Common myeloid progenitor, CD34-positive (primary cell): Measurements from ENCODE around the gene CLN5.

ENCODE experiments used
- CTCF ChIA-PET: fragments of 350-600 bp; sonication (Branson Sonifier 250); formaldehyde crosslinking; loops from one replicate; lab custom pipeline; 2021; ENCODE audit warnings: antibody characterized with exemption; lab: Charles Lee
- POLR2A ChIA-PET: fragments of 350-600 bp; sonication (Branson Sonifier 250); formaldehyde crosslinking; loops from one replicate; lab custom pipeline; 2021; ENCODE audit warnings: antibody characterized with exemption; lab: Charles Lee
- DNase-seq, 3 donors: peaks; one replicate each; pipeline versions ENCODE4 v3.0.0 to v3.0.0-alpha.2; 2013
- H3K27ac ChIP-seq, 2 experiments: 1 replicate in 1 of 2; 2 replicates in 1 of 2; pipeline ENCODE4 v1.7.0; 2013; ENCODE audit warnings: inconsistent platforms in 2 of 2, low read length in 2 of 2, mild to moderate bottlenecking in 2 of 2, low read depth in 1 of 2, moderate library complexity in 1 of 2; ENCODE audit not compliant: severe bottlenecking in 2 of 2, insufficient read depth in 1 of 2, poor library complexity in 1 of 2
- H3K27me3 ChIP-seq, 5 experiments: replicated peaks in 2 of 5; 1 replicate in 3 of 5; 2 replicates in 2 of 5; pipeline versions ENCODE4 v1.6.1 to v1.7.0; 2013; ENCODE audit warnings: low read length in 4 of 5, mild to moderate bottlenecking in 2 of 5, moderate library complexity in 2 of 5, inconsistent platforms in 1 of 5; ENCODE audit not compliant: insufficient read depth in 5 of 5, control insufficient read depth in 4 of 5
- H3K36me3 ChIP-seq, 4 experiments: 1 replicate in 2 of 4; 2 replicates in 2 of 4; pipeline versions ENCODE4 v1.6.1 to v1.7.0; 2013; ENCODE audit warnings: low read length in 3 of 4, control low read depth in 1 of 4, mild to moderate bottlenecking in 1 of 4; ENCODE audit not compliant: control insufficient read depth in 4 of 4, insufficient read depth in 4 of 4
- H3K4me1 ChIP-seq, 4 experiments: 1 replicate in 3 of 4; 2 replicates in 1 of 4; pipeline versions ENCODE4 v1.6.1 to v1.7.1; 2013; ENCODE audit warnings: low read length in 3 of 4, mild to moderate bottlenecking in 3 of 4, control low read depth in 1 of 4, inconsistent platforms in 1 of 4, moderate library complexity in 1 of 4; ENCODE audit not compliant: control insufficient read depth in 4 of 4, insufficient read depth in 4 of 4; ENCODE audit errors: control extremely low read depth in 1 of 4
- H3K4me3 ChIP-seq, 7 experiments: 1 replicate in 4 of 7; 2 replicates in 3 of 7; pipeline versions ENCODE4 v1.5.1 to v1.7.0; 2013; ENCODE audit warnings: mild to moderate bottlenecking in 7 of 7, low read length in 6 of 7, moderate library complexity in 6 of 7, inconsistent platforms in 2 of 7, low read depth in 2 of 7, control low read depth in 1 of 7; ENCODE audit not compliant: insufficient read depth in 4 of 7, control insufficient read depth in 1 of 7; ENCODE audit errors: extremely low read depth in 1 of 7
- H3K9me3 ChIP-seq, 5 experiments: 1 replicate in 4 of 5; 2 replicates in 1 of 5; pipeline versions ENCODE4 v1.6.1 to v1.7.1; 2013; ENCODE audit warnings: low read length in 4 of 5, mild to moderate bottlenecking in 2 of 5, inconsistent platforms in 1 of 5, low read depth in 1 of 5, moderate library complexity in 1 of 5; ENCODE audit not compliant: control insufficient read depth in 4 of 5, insufficient read depth in 2 of 5; ENCODE audit errors: control extremely low read depth in 1 of 5
- WGBS: methylation state at CpG from one replicate; pipeline ENCODE4 v1.1.5; 2013; ENCODE audit not compliant: insufficient coverage; 5-methylcytosine and 5-hydroxymethylcytosine counted together

The CLN5 gene

GRCh38 chr13:76991432-76991795 is 467 bp upstream of the CLN5 start:
- POLR2A ChIA-PET, result interaction anchor here (0.7 to 1.7 kb wide), 3 partner anchors 11 to 105 kb away, joined by 3 to 6 read pairs (median 3); partner anchors contain the start of gene KCTD12
- H3K4me3 ChIP-seq, result peak overlapping the region; percentile 62 to 99 (median 91)
- 63% methylated on average over 12 of the region's 15 CpGs for WGBS

GRCh38 chr13:76992548-76993001 is 694 bp downstream of the CLN5 start:
- peak in 1 of 3 donors; percentile 19 for DNase-seq
- Histone ChIP-seq H3K27ac (peak overlapping the region; percentile 47 to 82), H3K27me3 (no peaks in the 10 kb centered on the region), H3K36me3 (peaks cover 2 to 18% (median 12%) of the 10 kb centered on the region in 4 experiments), H3K4me1 (peaks cover 0 to 25% (median 13%) of the 10 kb centered on the region in 4 experiments), H3K9me3 (no peaks in the 10 kb centered on the region), H3K4me3 (peak overlapping the region; percentile 62 to 99 (median 91))
- ChIA-PET POLR2A (interaction anchor here (1.1 to 1.7 kb wide), 2 partner anchors 12 to 33 kb away, joined by 4 to 6 read pairs; no protein-coding TSS in a partner anchor), CTCF (interaction anchor here (1.0 to 2.8 kb wide), 4 partner anchors 10 to 22 kb away, joined by 4 to 20 read pairs (median 6); no protein-coding TSS in a partner anchor)
- 1% methylated on average over 18 of the region's 20 CpGs for WGBS

More at GRCh38 chr13:76991432-76991795, 467 bp upstream of the CLN5 start:
- no peaks in the 10 kb centered on the region for H3K27me3 ChIP-seq
- H3K9me3 ChIP-seq, result no peaks in the 10 kb centered on the region
- DNase-seq, result peak; percentile 22 to 82 (median 75)
- H3K36me3 ChIP-seq, result peaks cover 2 to 12% (median 9%) of the 10 kb centered on the region in 4 experiments
- H3K27ac ChIP-seq, result peak overlapping the region in 1 of 2 experiments; percentile 82
- CTCF ChIA-PET, result interaction anchor here (1.2 to 4.5 kb wide), 4 partner anchors 10 to 23 kb away, joined by 5 to 41 read pairs (median 14); no protein-coding TSS in a partner anchor
- H3K4me1 ChIP-seq, result peaks cover 0 to 25% (median 13%) of the 10 kb centered on the region in 4 experiments

DNA sequence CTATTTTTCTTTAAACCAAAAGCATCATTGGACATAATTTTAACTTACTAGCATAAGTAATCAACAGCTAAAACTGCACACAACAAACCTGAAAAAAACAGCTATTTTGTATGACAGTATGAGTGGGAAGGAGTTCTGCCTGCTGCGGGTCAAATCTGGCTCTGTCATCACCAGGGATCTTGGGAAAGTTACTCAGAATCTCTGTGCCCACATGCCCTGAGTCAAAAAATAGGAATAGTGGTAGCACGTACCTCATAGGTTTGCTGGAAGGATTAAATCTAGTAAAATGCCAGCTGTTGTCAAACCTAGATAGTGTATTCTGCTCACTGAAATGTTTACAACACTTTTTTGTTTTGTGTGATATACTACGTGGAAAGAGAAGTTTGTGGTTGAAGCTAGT is 1.1 kb downstream of the CLN5 start:
- WGBS, result 50% methylated on average over 1 of the region's 3 CpGs
- peak overlapping the region; percentile 62 to 99 (median 91) for H3K4me3 ChIP-seq
- H3K9me3 ChIP-seq, result no peaks in the 10 kb centered on the region
- POLR2A ChIA-PET, result interaction anchor here (1.1 to 1.7 kb wide), 2 partner anchors 13 to 33 kb away, joined by 4 to 6 read pairs; no protein-coding TSS in a partner anchor
- no peaks in the 10 kb centered on the region for H3K27me3 ChIP-seq
- H3K4me1 ChIP-seq, result peaks cover 0 to 25% (median 13%) of the 10 kb centered on the region in 4 experiments
- H3K36me3 ChIP-seq, result peaks cover 3 to 18% (median 14%) of the 10 kb centered on the region in 4 experiments
- peak overlapping the region; percentile 47 to 82 for H3K27ac ChIP-seq
- CTCF ChIA-PET, result interaction anchor here (1.0 to 2.8 kb wide), 5 partner anchors 9 to 22 kb away, joined by 3 to 20 read pairs (median 4); no protein-coding TSS in a partner anchor
- DNase-seq, result no peak

- Histone ChIP-seq H3K9me3 (no peaks in the 10 kb centered on the region), H3K4me1 (peaks cover 0 to 25% (median 13%) of the 10 kb centered on the region in 4 experiments), H3K36me3 (peaks cover 6 to 21% (median 16%) of the 10 kb centered on the region in 4 experiments), H3K4me3 (peak overlapping the region in 2 of 7 experiments; percentile 91 to 99), H3K27me3 (no peaks in the 10 kb centered on the region), H3K27ac (no peak overlapping the region)
- CTCF ChIA-PET, result interaction anchor here (1.0 to 2.8 kb wide), 5 partner anchors 9 to 21 kb away, joined by 3 to 20 read pairs (median 4); no protein-coding TSS in a partner anchor
- no peak for DNase-seq
- POLR2A ChIA-PET, result interaction anchor here (1.1 kb wide), 1 partner anchor 13 kb away, joined by 4 read pairs; no protein-coding TSS in a partner anchor
- 100% methylated on average over 1 of the region's 5 CpGs for WGBS
These were observed 1.6 kb downstream of the CLN5 start for GRCh38 chr13:76993473-76993872.

DNA sequence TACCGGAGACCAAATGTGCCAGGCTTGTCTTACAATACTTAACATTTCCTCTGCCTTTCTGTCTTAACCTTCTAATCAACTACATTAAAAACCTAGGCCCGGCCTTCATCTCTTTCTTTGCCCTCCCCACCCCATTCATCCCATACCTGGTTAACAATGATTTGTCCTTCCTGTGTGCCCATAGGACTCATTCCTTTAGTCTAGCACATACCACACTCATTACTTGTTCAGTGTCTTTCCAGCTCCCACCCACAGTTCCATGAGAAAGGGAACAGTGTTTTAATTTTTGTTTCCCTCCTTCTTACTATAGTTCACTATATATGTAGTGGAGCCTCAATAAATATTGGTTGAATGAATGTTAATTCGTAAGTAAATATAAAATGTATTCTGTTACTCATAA is 2.4 kb downstream of the CLN5 start:
- Histone ChIP-seq H3K27ac (no peak overlapping the region), H3K4me3 (no peak overlapping the region)
- POLR2A ChIA-PET, result no interaction called here

GRCh38 chr13:77000475-77000874 is 8.6 kb downstream of the CLN5 start:
- WGBS, result 80% methylated on average over 1 of the region's 1 CpG
- Histone ChIP-seq H3K9me3 (no peaks in the 10 kb centered on the region), H3K36me3 (peaks cover 15 to 52% (median 37%) of the 10 kb centered on the region in 4 experiments), H3K27ac (no peak overlapping the region), H3K4me1 (peaks cover 3 to 26% (median 7%) of the 10 kb centered on the region in 4 experiments), H3K4me3 (no peak overlapping the region), H3K27me3 (no peaks in the 10 kb centered on the region)
- DNase-seq, result peak in 2 of 3 donors; percentile 27 to 47
- POLR2A ChIA-PET, result no interaction called here
- CTCF ChIA-PET, result interaction anchor here (0.8 to 2.7 kb wide), 7 partner anchors 8 to 331 kb away, joined by 3 to 10 read pairs (median 5); no protein-coding TSS in a partner anchor

More for the DNA sequence above, 2.4 kb downstream of the CLN5 start:
- H3K4me1 ChIP-seq, result peaks cover 0 to 25% (median 15%) of the 10 kb centered on the region in 4 experiments
- peaks cover 11 to 29% (median 20%) of the 10 kb centered on the region in 4 experiments for H3K36me3 ChIP-seq
- H3K9me3 ChIP-seq, result no peaks in the 10 kb centered on the region
- 100% methylated on average over 2 of the region's 3 CpGs for WGBS
- CTCF ChIA-PET, result interaction anchor here (0.6 to 2.8 kb wide), 5 partner anchors 8 to 288 kb away, joined by 3 to 20 read pairs (median 3); no protein-coding TSS in a partner anchor
- DNase-seq, result no peak
- no peaks in the 10 kb centered on the region for H3K27me3 ChIP-seq
